Coronary artery (tissue), 2 donors: Measurements from ENCODE around the gene FAM177A1.
"Not testable (repeated sequence)": the region's sequence is repeated elsewhere in the genome, so short reads cannot be mapped to it uniquely, and the experiment has no call there.

ENCODE experiments used
- DNase-seq: peaks from one replicate; pipeline ENCODE4 v3.0.0-alpha.2; 2017; ENCODE audit warnings: low spot score
- H3K27ac ChIP-seq, 2 donors: fragments of 200-600 bp; sonication (generic); one replicate each; pipeline ENCODE4 v1.5.1; 2016 to 2019
- H3K4me3 ChIP-seq: fragments of 200-600 bp; sonication (generic); 2 replicates; pipeline ENCODE4 v1.5.1; 2016; ENCODE audit warnings: mild to moderate bottlenecking, moderate library complexity
- TF ChIP-seq, protein P1 (sequence below): fragments of 200-600 bp; sonication (generic); IDR thresholded peaks from one replicate; pipeline ENCODE4 v1.5.1; 2019; ENCODE audit warnings: antibody characterized with exemption

Gene FAM177A1

DNA sequence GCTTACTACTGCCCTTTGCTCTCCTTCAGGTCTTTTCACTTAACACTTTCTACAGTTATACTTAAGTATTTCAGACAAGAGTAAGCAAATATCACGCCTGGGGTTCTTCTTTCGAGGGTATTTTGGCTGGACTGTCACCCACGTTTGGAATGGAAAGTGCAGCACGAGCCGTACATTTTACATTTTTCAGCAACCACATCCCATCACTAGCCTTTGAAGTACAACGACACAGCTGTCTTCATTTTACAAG, 349 bp upstream of the FAM177A1 start:
- Histone ChIP-seq H3K4me3 (peak overlapping the region; percentile 79), H3K27ac (peak overlapping the region; percentile 98)
- DNase-seq, result no peak
- TF ChIP-seq, protein P1, sequence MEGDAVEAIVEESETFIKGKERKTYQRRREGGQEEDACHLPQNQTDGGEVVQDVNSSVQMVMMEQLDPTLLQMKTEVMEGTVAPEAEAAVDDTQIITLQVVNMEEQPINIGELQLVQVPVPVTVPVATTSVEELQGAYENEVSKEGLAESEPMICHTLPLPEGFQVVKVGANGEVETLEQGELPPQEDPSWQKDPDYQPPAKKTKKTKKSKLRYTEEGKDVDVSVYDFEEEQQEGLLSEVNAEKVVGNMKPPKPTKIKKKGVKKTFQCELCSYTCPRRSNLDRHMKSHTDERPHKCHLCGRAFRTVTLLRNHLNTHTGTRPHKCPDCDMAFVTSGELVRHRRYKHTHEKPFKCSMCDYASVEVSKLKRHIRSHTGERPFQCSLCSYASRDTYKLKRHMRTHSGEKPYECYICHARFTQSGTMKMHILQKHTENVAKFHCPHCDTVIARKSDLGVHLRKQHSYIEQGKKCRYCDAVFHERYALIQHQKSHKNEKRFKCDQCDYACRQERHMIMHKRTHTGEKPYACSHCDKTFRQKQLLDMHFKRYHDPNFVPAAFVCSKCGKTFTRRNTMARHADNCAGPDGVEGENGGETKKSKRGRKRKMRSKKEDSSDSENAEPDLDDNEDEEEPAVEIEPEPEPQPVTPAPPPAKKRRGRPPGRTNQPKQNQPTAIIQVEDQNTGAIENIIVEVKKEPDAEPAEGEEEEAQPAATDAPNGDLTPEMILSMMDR, result no peak

- peak overlapping the region; percentile 98 for H3K27ac ChIP-seq
- TF ChIP-seq, protein P1, result no peak
- peak; percentile 87 for DNase-seq
- peak overlapping the region; percentile 79 for H3K4me3 ChIP-seq
Observed at GRCh38 chr14:35046751-35047536, 872 bp downstream of the FAM177A1 start.

GRCh38 chr14:35047976-35048513, 2.0 kb downstream of the FAM177A1 start:
- no peak for DNase-seq
- no peak overlapping the region for H3K27ac ChIP-seq
- no peak overlapping the region for H3K4me3 ChIP-seq
- TF ChIP-seq, protein P1, result no peak

- peak overlapping the region; percentile 46 to 62 for H3K27ac ChIP-seq
- DNase-seq, result no peak
- TF ChIP-seq, protein P1, result no peak
Observed at GRCh38 chr14:35050652-35051051, 4.6 kb downstream of the FAM177A1 start.

GRCh38 chr14:35051796-35052195, 5.7 kb downstream of the FAM177A1 start:
- H3K4me3 ChIP-seq, result no peak overlapping the region
- TF ChIP-seq, protein P1, result no peak
- no peak for DNase-seq
- H3K27ac ChIP-seq, result no peak overlapping the region

More at GRCh38 chr14:35050652-35051051, 4.6 kb downstream of the FAM177A1 start:
- H3K4me3 ChIP-seq, result no peak overlapping the region

DNA sequence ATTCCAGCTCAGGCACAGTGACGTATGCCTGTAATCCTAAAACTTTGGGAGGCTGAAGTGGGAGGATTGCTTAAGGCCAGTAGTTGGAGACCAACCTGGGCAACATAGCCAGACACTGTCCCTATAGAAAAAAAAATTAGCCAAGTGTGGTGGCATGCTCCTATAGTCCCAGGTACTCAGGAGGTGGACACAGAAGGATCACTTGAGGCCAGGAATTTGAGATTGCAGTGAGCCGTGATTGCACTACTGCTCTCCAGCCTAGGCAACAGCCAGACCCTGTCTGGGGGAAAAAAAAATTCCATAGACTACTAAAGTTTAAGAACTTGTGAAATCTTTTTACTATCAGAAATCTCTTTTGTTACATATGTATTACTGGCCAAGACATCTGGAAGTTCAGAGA, 6.6 kb downstream of the FAM177A1 start:
- TF ChIP-seq, protein P1, result no peak
- Histone ChIP-seq H3K27ac (no peak overlapping the region), H3K4me3 (no peak overlapping the region)
- DNase-seq, result no peak

DNA sequence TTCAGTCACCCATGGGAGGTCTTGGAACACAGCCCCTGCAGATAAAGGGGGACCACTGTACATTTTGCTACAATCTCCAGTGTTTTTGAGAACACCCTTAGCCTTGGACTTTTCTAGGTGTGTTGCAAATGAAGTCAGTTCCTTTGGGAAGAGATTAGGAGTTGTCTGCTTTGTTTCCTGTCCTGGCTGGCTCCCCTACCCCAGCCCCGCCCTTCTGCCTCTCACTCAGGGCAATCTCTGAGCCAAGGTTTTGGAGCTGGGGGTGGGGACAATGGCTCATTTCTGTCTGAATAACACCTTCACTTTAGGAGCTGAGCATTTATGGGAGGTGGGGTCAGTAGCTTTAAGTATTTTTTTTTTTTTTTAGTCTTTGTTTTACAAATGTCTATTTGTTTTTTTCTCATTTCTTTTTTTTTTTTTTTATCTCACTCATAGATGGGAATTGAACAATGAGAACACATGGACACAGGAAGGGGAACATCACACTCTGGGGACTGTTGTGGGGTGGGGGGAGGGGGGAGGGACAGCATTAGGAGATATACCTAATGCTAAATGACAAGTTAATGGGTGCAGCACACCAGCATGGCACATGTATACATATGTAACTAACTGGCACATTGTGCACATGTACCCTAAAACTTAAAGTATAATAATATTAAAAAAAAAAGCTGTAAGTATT, 15.2 kb downstream of the FAM177A1 start:
- H3K4me3 ChIP-seq, DNase-seq, H3K27ac ChIP-seq: not testable (repeated sequence)

DNA sequence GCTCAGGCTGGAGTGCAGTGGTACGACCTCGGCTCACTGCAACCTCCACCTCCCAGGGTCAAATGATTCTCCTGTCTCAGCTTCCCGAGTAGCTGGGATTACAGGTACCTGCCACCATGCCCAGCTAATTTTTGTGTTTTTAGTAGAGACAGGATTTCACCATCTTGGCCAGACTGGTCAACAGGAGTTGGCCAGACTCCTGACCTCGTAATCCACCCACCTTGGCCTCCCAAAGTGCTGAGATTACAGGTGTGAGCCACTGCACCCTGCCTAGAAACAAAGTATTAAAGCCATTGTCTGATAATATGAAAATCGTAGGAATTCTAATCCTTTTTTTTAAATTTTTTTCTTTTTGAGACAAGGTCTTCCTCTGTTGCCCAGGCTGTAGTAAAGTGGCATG, 19.7 kb downstream of the FAM177A1 start:
- H3K27ac ChIP-seq, H3K4me3 ChIP-seq, DNase-seq: not testable (repeated sequence)
